Activated CD8-positive, alpha-beta T cell treated with anti-CD3 and anti-CD28 coated beads for 36 hours (primary cell): ENCODE measurements around the gene DZIP1. TPM values are rescaled to one million over a fixed set of nuclear protein-coding genes. Genes with fewer than 3 reads are reported as not detected.

Experiments used
- ATAC-seq: fragments of 200-7000 bp; cut with Tn5 transposase; one replicate; pipeline ENCODE4 v1.10.0; 2021; ENCODE audit warnings: mild to moderate bottlenecking, moderate library complexity
- CTCF ChIA-PET: fragments of 350-600 bp; sonication (Branson Sonifier 250); formaldehyde crosslinking; loops from one replicate; lab custom pipeline; 2021; ENCODE audit warnings: antibody characterized with exemption; lab: Charles Lee
- POLR2A ChIA-PET: fragments of 350-600 bp; sonication (Branson Sonifier 250); formaldehyde crosslinking; loops from one replicate; lab custom pipeline; 2021; ENCODE audit warnings: antibody characterized with exemption; lab: Charles Lee
- DNase-seq: peaks from one replicate; pipeline ENCODE4 v3.0.0-alpha.2; 2020
- H3K27ac Mint-ChIP-seq: one replicate; pipeline ENCODE4 v1.8.0; 2021; ENCODE audit warnings: mild to moderate bottlenecking, mixed read lengths
- H3K27me3 Mint-ChIP-seq: one replicate; pipeline ENCODE4 v1.8.0; 2021; ENCODE audit warnings: mixed read lengths
- H3K36me3 Mint-ChIP-seq: one replicate; pipeline ENCODE4 v1.8.0; 2021; ENCODE audit warnings: low read depth, mixed read lengths
- H3K4me1 Mint-ChIP-seq: one replicate; pipeline ENCODE4 v1.8.0; 2021; ENCODE audit warnings: low read depth, mixed read lengths
- H3K4me3 Mint-ChIP-seq: one replicate; pipeline ENCODE4 v1.8.0; 2021; ENCODE audit warnings: mild to moderate bottlenecking, moderate library complexity, mixed read lengths
- H3K9me3 Mint-ChIP-seq: one replicate; pipeline ENCODE4 v1.8.0; 2021; ENCODE audit warnings: mixed read lengths
- intact Hi-C: fragments of 100-400 bp; cut with micrococcal nuclease; formaldehyde crosslinking; loops from one replicate; pipeline ENCODE4 v1.10.0; 2022
- total RNA-seq, 2 experiments: library from RNA; stranded (reverse); gene quantifications; one replicate each; pipeline ENCODE4 v1.2.3, GENCODE V29; 2021
- TF ChIP-seq, protein P1 (sequence below): fragments of 200-600 bp; IDR thresholded peaks from one replicate; pipeline ENCODE4 v1.8.0; 2022; ENCODE audit warnings: antibody characterized with exemption, mild to moderate bottlenecking

The DZIP1 gene
- total RNA-seq, 2 experiments from 2014 or later = 0.54 to 0.85 TPM

DNA sequence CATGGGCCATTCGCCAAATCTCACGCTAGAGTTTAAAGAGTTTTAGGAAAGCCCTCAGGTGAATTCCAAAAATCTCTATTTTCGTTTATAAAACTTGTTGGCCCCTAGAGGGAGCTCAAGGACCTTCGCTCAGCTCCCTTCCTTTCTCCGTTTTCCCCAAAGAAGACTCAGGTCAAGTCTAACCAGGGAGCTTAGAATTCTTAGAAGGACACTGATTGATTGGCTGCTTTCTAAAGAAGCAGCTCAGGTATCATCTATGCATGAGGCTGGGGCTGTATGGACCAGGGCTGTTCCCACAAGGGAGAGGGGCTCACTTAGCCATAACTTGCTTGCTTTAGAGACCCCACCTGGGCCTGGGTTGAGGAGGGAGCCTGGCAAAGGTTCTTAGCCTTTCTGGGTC is 20.5 kb downstream of the DZIP1 start:
- H3K9me3 Mint-ChIP-seq = no peaks in the 10 kb centered on the region
- POLR2A ChIA-PET = interaction anchor here (1.0 kb wide), 1 partner anchor 16 kb away, joined by 3 read pairs; no protein-coding TSS in a partner anchor
- TF ChIP-seq, protein P1, sequence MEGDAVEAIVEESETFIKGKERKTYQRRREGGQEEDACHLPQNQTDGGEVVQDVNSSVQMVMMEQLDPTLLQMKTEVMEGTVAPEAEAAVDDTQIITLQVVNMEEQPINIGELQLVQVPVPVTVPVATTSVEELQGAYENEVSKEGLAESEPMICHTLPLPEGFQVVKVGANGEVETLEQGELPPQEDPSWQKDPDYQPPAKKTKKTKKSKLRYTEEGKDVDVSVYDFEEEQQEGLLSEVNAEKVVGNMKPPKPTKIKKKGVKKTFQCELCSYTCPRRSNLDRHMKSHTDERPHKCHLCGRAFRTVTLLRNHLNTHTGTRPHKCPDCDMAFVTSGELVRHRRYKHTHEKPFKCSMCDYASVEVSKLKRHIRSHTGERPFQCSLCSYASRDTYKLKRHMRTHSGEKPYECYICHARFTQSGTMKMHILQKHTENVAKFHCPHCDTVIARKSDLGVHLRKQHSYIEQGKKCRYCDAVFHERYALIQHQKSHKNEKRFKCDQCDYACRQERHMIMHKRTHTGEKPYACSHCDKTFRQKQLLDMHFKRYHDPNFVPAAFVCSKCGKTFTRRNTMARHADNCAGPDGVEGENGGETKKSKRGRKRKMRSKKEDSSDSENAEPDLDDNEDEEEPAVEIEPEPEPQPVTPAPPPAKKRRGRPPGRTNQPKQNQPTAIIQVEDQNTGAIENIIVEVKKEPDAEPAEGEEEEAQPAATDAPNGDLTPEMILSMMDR = peak; percentile 75
- H3K36me3 Mint-ChIP-seq = no peaks in the 10 kb centered on the region
- H3K4me1 Mint-ChIP-seq = no peaks in the 10 kb centered on the region
- peaks cover 11% of the 10 kb centered on the region for H3K27me3 Mint-ChIP-seq
- DNase-seq = peak; percentile 35
- intact Hi-C loops = loop anchor here (1.0 kb wide), 2 partner anchors 36 to 210 kb away; no protein-coding TSS in a partner anchor
- no peak overlapping the region for H3K4me3 Mint-ChIP-seq
- H3K27ac Mint-ChIP-seq = no peak overlapping the region
- peak; percentile 30 for ATAC-seq
- CTCF ChIA-PET = interaction anchor here (0.7 to 9.0 kb wide), 30 partner anchors 9 to 210 kb away, joined by 3 to 168 read pairs (median 4); partner anchors contain the start of gene DZIP1

DNA sequence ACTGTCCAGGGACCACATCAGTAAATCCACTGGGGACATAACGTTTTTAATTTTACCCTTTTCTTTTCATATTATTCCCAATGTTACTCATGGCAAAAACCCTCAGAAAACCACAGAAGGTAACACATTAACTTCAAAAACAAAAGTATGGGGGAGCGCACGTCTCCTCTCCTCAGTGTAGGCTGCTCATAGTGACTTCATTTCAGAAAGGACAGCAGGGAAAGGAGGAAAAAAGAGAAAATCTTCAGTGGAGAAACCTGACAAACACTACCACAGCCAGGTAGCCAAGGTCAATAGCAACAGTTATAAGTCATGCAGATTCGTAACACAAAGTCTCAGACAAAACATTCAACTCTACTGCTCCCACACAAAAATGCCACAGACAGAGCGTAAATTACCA is 21.4 kb downstream of the DZIP1 start:
- DNase-seq (no peak), ATAC-seq (no peak)
- no peaks in the 10 kb centered on the region for H3K36me3 Mint-ChIP-seq
- intact Hi-C loops = no loop called here
- CTCF ChIA-PET = interaction anchor here (1.1 to 9.0 kb wide), 8 partner anchors 8 to 211 kb away, joined by 3 to 168 read pairs (median 6); no protein-coding TSS in a partner anchor
- no peaks in the 10 kb centered on the region for H3K4me1 Mint-ChIP-seq
- H3K4me3 Mint-ChIP-seq = no peak overlapping the region
- H3K27ac Mint-ChIP-seq = no peak overlapping the region
- peaks cover 11% of the 10 kb centered on the region for H3K27me3 Mint-ChIP-seq
- TF ChIP-seq, protein P1 = no peak
- no peaks in the 10 kb centered on the region for H3K9me3 Mint-ChIP-seq
- POLR2A ChIA-PET = no interaction called here

DNA sequence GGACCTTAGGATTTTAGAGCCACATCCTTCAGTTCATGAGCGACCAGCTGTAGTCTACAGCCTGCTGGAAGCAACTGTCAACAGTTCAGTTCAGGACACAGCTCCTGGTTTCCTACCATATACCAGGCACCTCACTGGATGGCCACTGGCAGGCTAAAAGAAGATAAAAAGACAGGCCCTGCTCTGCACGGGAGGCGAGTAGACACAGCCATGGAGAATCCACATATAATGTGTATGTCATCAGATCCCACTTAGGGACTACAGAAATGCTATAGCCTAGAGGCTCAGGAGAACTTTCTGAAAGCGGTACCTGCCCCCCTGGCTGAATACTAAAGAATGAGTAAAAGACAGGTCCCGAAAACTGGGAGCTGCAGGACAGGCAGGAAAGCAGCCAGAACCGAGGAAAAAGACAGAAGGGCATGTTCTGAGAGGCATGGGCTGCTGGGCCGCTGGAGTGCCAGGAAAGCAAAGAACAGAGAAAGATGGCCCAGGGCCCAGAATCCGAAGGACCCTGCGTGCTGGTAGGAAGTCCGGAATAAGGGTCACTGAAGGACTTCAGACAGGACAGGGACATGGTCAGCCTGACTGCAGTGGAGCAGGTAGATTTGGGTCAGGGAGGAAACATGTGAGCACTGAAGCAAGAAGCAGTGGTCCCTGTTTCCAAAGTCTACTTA is 23.5 kb downstream of the DZIP1 start:
- ATAC-seq (no peak), DNase-seq (no peak)
- peaks cover 14% of the 10 kb centered on the region for H3K27me3 Mint-ChIP-seq
- H3K4me3 Mint-ChIP-seq = no peak overlapping the region
- intact Hi-C loops = no loop called here
- no peaks in the 10 kb centered on the region for H3K36me3 Mint-ChIP-seq
- no peaks in the 10 kb centered on the region for H3K9me3 Mint-ChIP-seq
- H3K4me1 Mint-ChIP-seq = no peaks in the 10 kb centered on the region
- POLR2A ChIA-PET = no interaction called here
- no peak overlapping the region for H3K27ac Mint-ChIP-seq
- CTCF ChIA-PET = interaction anchor here (1.5 to 9.0 kb wide), 3 partner anchors 39 to 213 kb away, joined by 5 to 168 read pairs (median 7); no protein-coding TSS in a partner anchor
- TF ChIP-seq, protein P1 = no peak

DNA sequence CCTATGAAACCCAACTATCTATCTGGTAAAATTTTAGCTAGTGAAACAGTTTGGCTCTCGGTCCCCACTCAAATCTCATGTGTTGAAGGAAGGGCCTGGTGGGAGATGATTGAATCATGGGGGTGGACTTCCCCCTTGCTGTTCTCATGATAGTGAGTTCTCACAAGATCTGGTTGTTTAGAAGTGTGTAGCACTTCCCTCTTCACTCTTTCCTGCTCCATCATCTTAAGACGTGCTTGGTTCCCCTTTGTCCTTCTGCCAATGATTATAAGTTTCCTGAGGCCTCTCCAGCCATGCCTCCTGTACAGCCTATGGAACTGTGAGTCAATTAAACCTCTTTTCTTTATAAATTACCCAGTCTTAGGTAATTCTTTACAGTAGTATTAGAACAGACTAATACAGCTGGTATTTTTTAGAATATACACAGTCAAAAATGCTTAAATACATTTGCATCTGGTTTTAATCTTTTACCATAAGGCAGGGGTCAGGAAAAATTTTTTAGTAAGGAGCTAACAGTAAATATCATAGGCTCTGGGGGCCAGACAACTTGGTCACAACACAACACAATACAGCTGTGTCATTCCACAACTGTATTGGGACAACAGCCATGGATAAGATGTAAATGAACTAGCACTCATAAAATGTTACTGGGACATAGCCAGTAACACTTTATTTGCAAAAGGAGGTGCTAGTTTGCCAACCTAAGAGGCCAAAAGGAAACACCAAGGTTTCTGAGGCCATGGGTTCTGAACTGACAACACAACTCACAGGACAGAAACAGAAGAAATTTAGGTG is 24.3 kb downstream of the DZIP1 start:
- peaks cover 12% of the 10 kb centered on the region for H3K27me3 Mint-ChIP-seq
- DNase-seq (no peak), ATAC-seq (no peak)
- no peak overlapping the region for H3K27ac Mint-ChIP-seq
- no peak overlapping the region for H3K4me3 Mint-ChIP-seq
- no peaks in the 10 kb centered on the region for H3K9me3 Mint-ChIP-seq
- CTCF ChIA-PET = interaction anchor here (0.6 to 9.0 kb wide), 3 partner anchors 40 to 214 kb away, joined by 3 to 168 read pairs (median 5); no protein-coding TSS in a partner anchor
- POLR2A ChIA-PET = no interaction called here
- H3K36me3 Mint-ChIP-seq = no peaks in the 10 kb centered on the region
- TF ChIP-seq, protein P1 = no peak
- no peaks in the 10 kb centered on the region for H3K4me1 Mint-ChIP-seq
- intact Hi-C loops = no loop called here
